HepG2 (cell line): ENCODE data around the gene IL17RC. TPM values are rescaled to one million over a fixed set of nuclear protein-coding genes. Genes with fewer than 3 reads are reported as not detected.

Experiments
- BCL6 ChIP-seq: IDR thresholded peaks from 2 replicates; pipeline ENCODE4 v1.6.1; 2016; ENCODE audit warnings: missing genetic modification reagents, missing compliant biosample characterization
- CHD4 ChIP-seq: fragments of 200-600 bp; sonication (generic); IDR thresholded peaks from 2 replicates; pipeline ENCODE4 v1.7.0; 2017; ENCODE audit warnings: mild to moderate bottlenecking, low read length, borderline replicate concordance
- EHMT2 ChIP-seq: fragments of 200-600 bp; sonication (generic); IDR thresholded peaks from 2 replicates; pipeline ENCODE4 v1.7.0; 2017; ENCODE audit warnings: antibody characterized with exemption, low read depth, low read length, borderline replicate concordance
- GABPA ChIP-seq, 2 experiments: IDR thresholded peaks; 2 replicates each; pipeline ENCODE4 v1.6.1; 2011 to 2016; ENCODE audit warnings: low read depth in 2 of 2, low read length in 1 of 2, missing biosample characterization in 1 of 2, missing genetic modification characterization in 1 of 2
- HINFP ChIP-seq: sonication (generic); formaldehyde crosslinking; IDR thresholded peaks from 2 replicates; pipeline ENCODE4 v1.4.0; 2020; ENCODE audit warnings: low read depth, mild to moderate bottlenecking, missing genetic modification reagents
- LCORL ChIP-seq, 2 experiments: fragments of 450-650 bp in 1 of 2; sonication (generic) in 1 of 2; formaldehyde crosslinking in 1 of 2; IDR thresholded peaks; 2 replicates each; pipeline versions ENCODE4 v1.5.0 to v1.6.1; 2017 to 2020; ENCODE audit warnings: antibody characterized with exemption in 1 of 2, missing genetic modification reagents in 1 of 2
- NPAS2 ChIP-seq: sonication (generic); formaldehyde crosslinking; IDR thresholded peaks from 2 replicates; pipeline ENCODE4 v1.8.0; 2022; ENCODE audit warnings: mild to moderate bottlenecking, missing genetic modification reagents, borderline replicate concordance
- NRL ChIP-seq: sonication (generic); formaldehyde crosslinking; IDR thresholded peaks from 2 replicates; pipeline ENCODE4 v1.5.0; 2020; ENCODE audit warnings: missing genetic modification reagents, mild to moderate bottlenecking, moderate library complexity, borderline replicate concordance
- RAD51 ChIP-seq: fragments of 450-650 bp; IDR thresholded peaks from 2 replicates; pipeline ENCODE4 v1.6.1; 2016; ENCODE audit warnings: borderline replicate concordance
- RBFOX2 ChIP-seq: fragments of 200-400 bp; formaldehyde crosslinking; IDR thresholded peaks from 2 replicates; pipeline ENCODE4 v1.6.1; 2017; ENCODE audit warnings: low read depth, mild to moderate bottlenecking, low read length
- SP5 ChIP-seq: IDR thresholded peaks from 2 replicates; pipeline ENCODE4 v1.6.1; 2016; ENCODE audit warnings: low read depth, borderline replicate concordance
- TCF7 ChIP-seq: sonication (generic); IDR thresholded peaks from 2 replicates; pipeline ENCODE4 v1.6.1; 2016; ENCODE audit warnings: antibody characterized with exemption, low read depth
- TEAD3 ChIP-seq: optimal IDR thresholded peaks from 2 replicates; pipeline ENCODE3; 2016; ENCODE audit warnings: borderline replicate concordance
- TMF1 ChIP-seq: sonication (generic); formaldehyde crosslinking; IDR thresholded peaks from 2 replicates; pipeline ENCODE4 v1.8.1; 2022; ENCODE audit warnings: low read depth, missing genetic modification reagents
- ZBTB2 ChIP-seq: sonication (generic); formaldehyde crosslinking; IDR thresholded peaks from 2 replicates; pipeline ENCODE4 v1.8.0; 2022; ENCODE audit warnings: low read depth, missing genetic modification reagents
- ZNF124 ChIP-seq: sonication (generic); formaldehyde crosslinking; IDR thresholded peaks from 2 replicates; pipeline ENCODE4 v1.4.0; 2020; ENCODE audit warnings: missing genetic modification reagents
- ZNF24 ChIP-seq: fragments of 450-650 bp; IDR thresholded peaks from 2 replicates; pipeline ENCODE4 v1.6.1; 2017; ENCODE audit warnings: antibody characterized with exemption, mild to moderate bottlenecking
- ZNF274 ChIP-seq: sonication (generic); formaldehyde crosslinking; IDR thresholded peaks from 2 replicates; pipeline ENCODE4 v1.5.1; 2020; ENCODE audit warnings: mild to moderate bottlenecking, missing genetic modification reagents
- ZNF34 ChIP-seq: sonication (generic); formaldehyde crosslinking; IDR thresholded peaks from 2 replicates; pipeline ENCODE4 v1.4.0; 2020; ENCODE audit warnings: mild to moderate bottlenecking, missing genetic modification reagents, borderline replicate concordance
- ZNF501 ChIP-seq: sonication (generic); formaldehyde crosslinking; IDR thresholded peaks from 2 replicates; pipeline ENCODE4 v1.5.1; 2020; ENCODE audit warnings: mild to moderate bottlenecking, moderate library complexity, missing genetic modification reagents
- ZNF598 ChIP-seq: sonication (generic); formaldehyde crosslinking; IDR thresholded peaks from 2 replicates; pipeline ENCODE4 v1.5.1; 2020; ENCODE audit warnings: mild to moderate bottlenecking, missing genetic modification reagents, borderline replicate concordance
- ZNF878 ChIP-seq: sonication (generic); formaldehyde crosslinking; IDR thresholded peaks from 2 replicates; pipeline ENCODE4 v1.8.1; 2023; ENCODE audit warnings: mild to moderate bottlenecking, missing genetic modification reagents, moderate library complexity
- polyA plus RNA-seq, 8 experiments: library from polyadenylated mRNA; depleted of rRNA in 3 of 8; stranded (reverse) in 7 of 8; unstranded in 1 of 8; fragments of >200 nt; fragmentation: Illumina TruSeq in 4 of 8; extraction: Trizol in 4 of 8; gene quantifications; 2 replicates each; pipeline versions ENCODE4 v1.2.1 to v1.2.3, GENCODE V29; 2011 to 2016; ENCODE audit warnings: low read depth in 4 of 8, missing spikeins in 1 of 8, mixed read lengths in 1 of 8; ENCODE audit not compliant: insufficient read depth in 1 of 8
- total RNA-seq, 5 experiments: library from RNA; depleted of rRNA; stranded (reverse); fragments of >200 nt; fragmentation: Illumina TruSeq; extraction: Trizol; gene quantifications; 2 replicates each; pipeline ENCODE4 v1.2.3, GENCODE V29; 2016; ENCODE audit warnings: low read depth in 1 of 5
- TF ChIP-seq, protein P1 (sequence below): sonication (generic); formaldehyde crosslinking; IDR thresholded peaks from 2 replicates; pipeline ENCODE4 v1.4.0; 2020; ENCODE audit warnings: mild to moderate bottlenecking, missing genetic modification reagents, borderline replicate concordance
- TF ChIP-seq, protein P2 (sequence below): IDR thresholded peaks from 2 replicates; pipeline ENCODE4 v1.6.1; 2016; ENCODE audit warnings: missing biosample characterization, missing genetic modification reagents, low read depth

The IL17RC gene
- total and polyA plus RNA-seq, 2 of the 13 experiments (the other 11 are each of a cell fraction or from before 2014, with no cell fraction given), result 20.7 to 24.0 TPM

DNA sequence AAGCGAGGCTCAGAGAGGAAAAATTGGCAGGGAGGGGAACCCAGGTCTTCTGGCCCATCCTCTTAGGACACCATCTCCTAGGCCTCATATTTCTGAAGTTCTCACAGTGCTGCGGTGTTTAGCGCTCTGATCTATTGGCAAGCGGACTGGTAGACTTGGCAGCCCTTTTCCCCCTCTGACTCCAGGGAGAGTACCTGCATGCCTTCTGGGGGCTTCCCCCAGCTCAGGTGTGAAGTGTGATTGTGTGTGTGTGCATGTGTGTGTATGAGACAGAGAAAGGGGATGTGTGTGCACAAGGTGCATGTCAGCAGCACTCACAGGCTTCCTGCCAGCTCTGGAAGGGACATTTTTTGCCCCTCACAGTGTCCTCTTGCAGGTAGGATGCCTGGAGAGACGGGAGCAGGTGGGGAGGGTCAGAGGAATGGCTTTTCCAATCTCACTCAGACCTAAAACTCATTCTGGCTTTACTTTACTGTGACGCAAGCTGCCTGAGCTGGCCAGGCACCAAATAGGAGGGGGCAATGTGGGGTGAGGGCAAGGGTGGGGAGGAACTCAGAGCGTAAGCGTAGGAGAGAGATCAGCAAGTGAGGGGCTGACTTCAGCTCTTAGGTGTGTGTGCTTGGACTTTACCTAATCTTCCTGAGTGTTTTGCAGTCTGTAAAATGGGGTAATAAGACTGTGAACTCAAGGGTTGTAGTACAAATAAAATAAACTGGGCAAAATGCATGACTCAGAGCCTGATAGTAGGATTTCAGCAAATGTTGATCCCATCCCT, 18.2 kb upstream of the IL17RC start (continued):
- TF ChIP-seq HINFP (CRISPR knock-in tag) (no peak), BCL6 (CRISPR knock-in tag) (no peak), NRL (CRISPR knock-in tag) (no peak), ZNF501 (peak; percentile 54; the same call in 1 of the 2 replicates), TEAD3 (CRISPR knock-in tag) (peak; percentile 35), EHMT2 (no peak), TCF7 (no peak), ZNF24 (no peak), ZNF124 (CRISPR knock-in tag) (no peak), CHD4 (no peak), ZNF878 (no peak), GABPA (IDR thresholded peaks at IDR 0.05; ENCODE audit: low read depth, low read length) (no peak), GABPA (CRISPR knock-in tag; IDR thresholded peaks at IDR 0.05; ENCODE audit: low read depth) (no peak), ZNF598 (CRISPR knock-in tag) (peak; percentile 43; the same call in 1 of the 2 replicates), ZNF34 (CRISPR knock-in tag) (peak; percentile 28; the same call in 1 of the 2 replicates), ZNF274 (CRISPR knock-in tag) (peak; percentile 13; the same call in 1 of the 2 replicates), SP5 (CRISPR knock-in tag) (0 out of 2 replicates have a peak, but pooled peaks have one; percentile 14), RBFOX2 (no peak), NPAS2 (CRISPR knock-in tag) (no peak), TMF1 (CRISPR knock-in tag) (no peak), LCORL (IDR thresholded peaks at IDR 0.05) (no peak), LCORL (CRISPR knock-in tag; IDR thresholded peaks at IDR 0.05) (no peak), RAD51 (no peak), ZBTB2 (no peak)
- TF ChIP-seq, protein P1, sequence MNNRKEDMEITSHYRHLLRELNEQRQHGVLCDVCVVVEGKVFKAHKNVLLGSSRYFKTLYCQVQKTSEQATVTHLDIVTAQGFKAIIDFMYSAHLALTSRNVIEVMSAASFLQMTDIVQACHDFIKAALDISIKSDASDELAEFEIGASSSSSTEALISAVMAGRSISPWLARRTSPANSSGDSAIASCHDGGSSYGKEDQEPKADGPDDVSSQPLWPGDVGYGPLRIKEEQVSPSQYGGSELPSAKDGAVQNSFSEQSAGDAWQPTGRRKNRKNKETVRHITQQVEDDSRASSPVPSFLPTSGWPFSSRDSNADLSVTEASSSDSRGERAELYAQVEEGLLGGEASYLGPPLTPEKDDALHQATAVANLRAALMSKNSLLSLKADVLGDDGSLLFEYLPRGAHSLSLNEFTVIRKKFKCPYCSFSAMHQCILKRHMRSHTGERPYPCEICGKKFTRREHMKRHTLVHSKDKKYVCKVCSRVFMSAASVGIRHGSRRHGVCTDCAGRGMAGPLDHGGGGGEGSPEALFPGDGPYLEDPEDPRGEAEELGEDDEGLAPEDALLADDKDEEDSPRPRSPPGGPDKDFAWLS, result no peak
- TF ChIP-seq, protein P2, sequence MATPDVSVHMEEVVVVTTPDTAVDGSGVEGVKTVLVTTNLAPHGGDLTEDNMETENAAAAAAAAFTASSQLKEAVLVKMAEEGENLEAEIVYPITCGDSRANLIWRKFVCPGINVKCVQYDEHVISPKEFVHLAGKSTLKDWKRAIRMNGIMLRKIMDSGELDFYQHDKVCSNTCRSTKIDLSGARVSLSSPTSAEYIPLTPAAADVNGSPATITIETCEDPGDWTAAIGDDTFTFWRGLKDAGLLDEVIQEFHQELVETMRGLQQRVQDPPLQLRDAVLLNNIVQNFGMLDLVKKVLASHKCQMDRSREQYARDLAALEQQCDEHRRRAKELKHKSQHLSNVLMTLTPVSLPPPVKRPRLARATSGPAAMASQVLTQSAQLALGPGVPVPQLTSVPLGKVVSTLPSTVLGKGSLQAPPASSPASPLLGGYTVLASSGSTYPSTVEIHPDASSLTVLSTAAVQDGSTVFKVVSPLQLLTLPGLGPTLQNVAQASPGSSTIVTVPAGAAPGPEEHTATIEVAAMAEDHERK (CRISPR knock-in tag), result no peak
